Measurements from ENCODE around the gene CCDC124. TPM values are rescaled to one million over a fixed set of nuclear protein-coding genes. Genes with fewer than 3 reads are reported as not detected.

CCDC124 gene
- total and polyA plus RNA-seq, 4 donors = 15.8 to 59.3 (median 32.1) TPM

DNA sequence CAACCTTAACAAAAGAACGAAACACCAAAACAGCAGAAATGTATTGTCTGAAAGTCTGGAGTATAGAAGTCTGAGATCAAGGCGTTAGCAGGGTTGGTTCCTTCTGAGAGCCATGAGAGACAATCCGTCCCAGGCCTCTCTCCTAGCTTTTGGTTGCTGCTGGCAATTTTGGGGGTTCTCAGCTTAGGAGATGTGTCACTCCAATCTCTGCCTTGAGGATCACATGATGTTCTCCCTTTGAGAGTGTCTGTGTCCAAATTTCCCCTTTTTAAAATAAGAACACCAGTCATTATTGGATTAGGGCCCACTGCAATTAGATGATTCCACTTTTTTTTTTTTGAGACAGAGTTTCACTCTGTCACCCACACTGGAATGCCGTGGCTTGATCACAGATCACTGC lies 44.2 kb downstream of the CCDC124 start:
- H3K9ac ChIP-seq (ENCODE audit: low read depth in 1 of 2, low read length in 2 of 2) = no peak overlapping the region
- no peak overlapping the region for H3K27ac ChIP-seq (ENCODE audit: low read depth in 1 of 2, low read length in 2 of 2)
- H3K9me3 ChIP-seq (ENCODE audit: control insufficient read depth in 4 of 4, low read length in 3 of 4) = no peaks in the 10 kb centered on the region
- TF ChIP-seq HNF4A (conservative IDR thresholded peaks at IDR 0.05) = no peak
- TF ChIP-seq, protein P1, sequence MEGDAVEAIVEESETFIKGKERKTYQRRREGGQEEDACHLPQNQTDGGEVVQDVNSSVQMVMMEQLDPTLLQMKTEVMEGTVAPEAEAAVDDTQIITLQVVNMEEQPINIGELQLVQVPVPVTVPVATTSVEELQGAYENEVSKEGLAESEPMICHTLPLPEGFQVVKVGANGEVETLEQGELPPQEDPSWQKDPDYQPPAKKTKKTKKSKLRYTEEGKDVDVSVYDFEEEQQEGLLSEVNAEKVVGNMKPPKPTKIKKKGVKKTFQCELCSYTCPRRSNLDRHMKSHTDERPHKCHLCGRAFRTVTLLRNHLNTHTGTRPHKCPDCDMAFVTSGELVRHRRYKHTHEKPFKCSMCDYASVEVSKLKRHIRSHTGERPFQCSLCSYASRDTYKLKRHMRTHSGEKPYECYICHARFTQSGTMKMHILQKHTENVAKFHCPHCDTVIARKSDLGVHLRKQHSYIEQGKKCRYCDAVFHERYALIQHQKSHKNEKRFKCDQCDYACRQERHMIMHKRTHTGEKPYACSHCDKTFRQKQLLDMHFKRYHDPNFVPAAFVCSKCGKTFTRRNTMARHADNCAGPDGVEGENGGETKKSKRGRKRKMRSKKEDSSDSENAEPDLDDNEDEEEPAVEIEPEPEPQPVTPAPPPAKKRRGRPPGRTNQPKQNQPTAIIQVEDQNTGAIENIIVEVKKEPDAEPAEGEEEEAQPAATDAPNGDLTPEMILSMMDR (IDR thresholded peaks at IDR 0.05; ENCODE audit: low read depth, low read length, missing input control) = no peak
- no peak for TF ChIP-seq TAF1 (conservative IDR thresholded peaks at IDR 0.05)
- no peak for TF ChIP-seq GABPA (IDR thresholded peaks at IDR 0.05 in 1 of 2, conservative IDR thresholded peaks at IDR 0.05 in 1 of 2)
- TF ChIP-seq YY1 (IDR thresholded peaks at IDR 0.05) = no peak
- TF ChIP-seq RAD21 (IDR thresholded peaks at IDR 0.05) = no peak
- no peak for TF ChIP-seq NR2F2 (IDR thresholded peaks at IDR 0.05)
- TF ChIP-seq EGR1 (IDR thresholded peaks at IDR 0.05; ENCODE audit: low read depth in 2 of 2) = no peak
- TF ChIP-seq, protein P2, sequence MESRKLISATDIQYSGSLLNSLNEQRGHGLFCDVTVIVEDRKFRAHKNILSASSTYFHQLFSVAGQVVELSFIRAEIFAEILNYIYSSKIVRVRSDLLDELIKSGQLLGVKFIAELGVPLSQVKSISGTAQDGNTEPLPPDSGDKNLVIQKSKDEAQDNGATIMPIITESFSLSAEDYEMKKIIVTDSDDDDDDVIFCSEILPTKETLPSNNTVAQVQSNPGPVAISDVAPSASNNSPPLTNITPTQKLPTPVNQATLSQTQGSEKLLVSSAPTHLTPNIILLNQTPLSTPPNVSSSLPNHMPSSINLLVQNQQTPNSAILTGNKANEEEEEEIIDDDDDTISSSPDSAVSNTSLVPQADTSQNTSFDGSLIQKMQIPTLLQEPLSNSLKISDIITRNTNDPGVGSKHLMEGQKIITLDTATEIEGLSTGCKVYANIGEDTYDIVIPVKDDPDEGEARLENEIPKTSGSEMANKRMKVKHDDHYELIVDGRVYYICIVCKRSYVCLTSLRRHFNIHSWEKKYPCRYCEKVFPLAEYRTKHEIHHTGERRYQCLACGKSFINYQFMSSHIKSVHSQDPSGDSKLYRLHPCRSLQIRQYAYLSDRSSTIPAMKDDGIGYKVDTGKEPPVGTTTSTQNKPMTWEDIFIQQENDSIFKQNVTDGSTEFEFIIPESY (IDR thresholded peaks at IDR 0.05) = no peak
- TF ChIP-seq, protein P3, sequence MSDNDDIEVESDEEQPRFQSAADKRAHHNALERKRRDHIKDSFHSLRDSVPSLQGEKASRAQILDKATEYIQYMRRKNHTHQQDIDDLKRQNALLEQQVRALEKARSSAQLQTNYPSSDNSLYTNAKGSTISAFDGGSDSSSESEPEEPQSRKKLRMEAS (IDR thresholded peaks at IDR 0.05) = no peak
- TF ChIP-seq, protein P4, sequence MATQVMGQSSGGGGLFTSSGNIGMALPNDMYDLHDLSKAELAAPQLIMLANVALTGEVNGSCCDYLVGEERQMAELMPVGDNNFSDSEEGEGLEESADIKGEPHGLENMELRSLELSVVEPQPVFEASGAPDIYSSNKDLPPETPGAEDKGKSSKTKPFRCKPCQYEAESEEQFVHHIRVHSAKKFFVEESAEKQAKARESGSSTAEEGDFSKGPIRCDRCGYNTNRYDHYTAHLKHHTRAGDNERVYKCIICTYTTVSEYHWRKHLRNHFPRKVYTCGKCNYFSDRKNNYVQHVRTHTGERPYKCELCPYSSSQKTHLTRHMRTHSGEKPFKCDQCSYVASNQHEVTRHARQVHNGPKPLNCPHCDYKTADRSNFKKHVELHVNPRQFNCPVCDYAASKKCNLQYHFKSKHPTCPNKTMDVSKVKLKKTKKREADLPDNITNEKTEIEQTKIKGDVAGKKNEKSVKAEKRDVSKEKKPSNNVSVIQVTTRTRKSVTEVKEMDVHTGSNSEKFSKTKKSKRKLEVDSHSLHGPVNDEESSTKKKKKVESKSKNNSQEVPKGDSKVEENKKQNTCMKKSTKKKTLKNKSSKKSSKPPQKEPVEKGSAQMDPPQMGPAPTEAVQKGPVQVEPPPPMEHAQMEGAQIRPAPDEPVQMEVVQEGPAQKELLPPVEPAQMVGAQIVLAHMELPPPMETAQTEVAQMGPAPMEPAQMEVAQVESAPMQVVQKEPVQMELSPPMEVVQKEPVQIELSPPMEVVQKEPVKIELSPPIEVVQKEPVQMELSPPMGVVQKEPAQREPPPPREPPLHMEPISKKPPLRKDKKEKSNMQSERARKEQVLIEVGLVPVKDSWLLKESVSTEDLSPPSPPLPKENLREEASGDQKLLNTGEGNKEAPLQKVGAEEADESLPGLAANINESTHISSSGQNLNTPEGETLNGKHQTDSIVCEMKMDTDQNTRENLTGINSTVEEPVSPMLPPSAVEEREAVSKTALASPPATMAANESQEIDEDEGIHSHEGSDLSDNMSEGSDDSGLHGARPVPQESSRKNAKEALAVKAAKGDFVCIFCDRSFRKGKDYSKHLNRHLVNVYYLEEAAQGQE (IDR thresholded peaks at IDR 0.05) = no peak
- TF ChIP-seq, protein P5, sequence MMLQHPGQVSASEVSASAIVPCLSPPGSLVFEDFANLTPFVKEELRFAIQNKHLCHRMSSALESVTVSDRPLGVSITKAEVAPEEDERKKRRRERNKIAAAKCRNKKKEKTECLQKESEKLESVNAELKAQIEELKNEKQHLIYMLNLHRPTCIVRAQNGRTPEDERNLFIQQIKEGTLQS (IDR thresholded peaks at IDR 0.05) = no peak
- no peak for TF ChIP-seq FOXA2 (IDR thresholded peaks at IDR 0.05)
- TF ChIP-seq SP1 (IDR thresholded peaks at IDR 0.05) = no peak
- no peaks in the 10 kb centered on the region for H3K36me3 ChIP-seq (ENCODE audit: control insufficient read depth in 4 of 4, insufficient read depth in 3 of 4, low read depth in 1 of 4, low read length in 3 of 4)
- no peak for DNase-seq (ENCODE audit: low spot score)
- WGBS = 84% methylated on average over 4 of the region's 4 CpGs
- no peaks in the 10 kb centered on the region for H3K4me1 ChIP-seq (ENCODE audit: control insufficient read depth in 4 of 4, insufficient read depth in 4 of 4, low read length in 3 of 4)
- H3K27me3 ChIP-seq (ENCODE audit: control insufficient read depth in 4 of 4, insufficient read depth in 4 of 4, low read length in 3 of 4) = peaks cover 0 to 2% (median 0%) of the 10 kb centered on the region in 4 donors
- no peak overlapping the region for H3K4me3 ChIP-seq (ENCODE audit: low read depth in 1 of 3, low read length in 3 of 3)

DNA sequence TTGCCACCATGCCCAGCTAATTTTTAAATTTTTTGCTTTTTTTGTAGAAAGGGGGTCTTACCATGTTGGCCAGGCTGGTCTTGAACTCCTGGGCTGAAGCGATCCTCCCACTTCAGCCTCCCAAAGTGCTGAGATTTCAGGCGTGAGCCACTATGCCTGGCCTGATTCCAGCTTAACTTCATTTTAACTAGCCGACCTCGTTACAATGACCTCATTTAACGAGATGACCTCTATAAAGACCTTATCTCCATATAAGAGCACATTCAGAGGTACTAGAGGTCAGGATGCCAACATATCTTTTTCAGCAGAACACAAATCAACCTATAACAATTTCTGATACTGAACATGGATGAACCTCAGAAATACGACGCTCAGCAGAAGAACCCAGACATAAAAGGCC lies 44.7 kb downstream of the CCDC124 start:
- WGBS = 78% methylated on average over 7 of the region's 7 CpGs
- no peak overlapping the region for H3K4me3 ChIP-seq (ENCODE audit: low read depth in 1 of 3, low read length in 3 of 3)
- TF ChIP-seq, protein P2 (IDR thresholded peaks at IDR 0.05) = no peak
- TF ChIP-seq TAF1 (conservative IDR thresholded peaks at IDR 0.05) = no peak
- no peak for TF ChIP-seq HNF4G (IDR thresholded peaks at IDR 0.05)
- TF ChIP-seq FOXA2 (IDR thresholded peaks at IDR 0.05) = no peak
- TF ChIP-seq, protein P3 (IDR thresholded peaks at IDR 0.05) = no peak
- no peak for TF ChIP-seq YY1 (IDR thresholded peaks at IDR 0.05)
- TF ChIP-seq, protein P4 (IDR thresholded peaks at IDR 0.05) = no peak
- TF ChIP-seq RAD21 (IDR thresholded peaks at IDR 0.05) = no peak
- no peak for TF ChIP-seq JUND (IDR thresholded peaks at IDR 0.05)
- no peak for TF ChIP-seq SP1 (IDR thresholded peaks at IDR 0.05)

More for the DNA sequence above, 44.7 kb downstream of the CCDC124 start:
- no peak for DNase-seq (ENCODE audit: low spot score)
- Histone ChIP-seq H3K36me3 (ENCODE audit: control insufficient read depth in 4 of 4, insufficient read depth in 3 of 4, low read depth in 1 of 4, low read length in 3 of 4) (no peaks in the 10 kb centered on the region), H3K9me3 (ENCODE audit: control insufficient read depth in 4 of 4, low read length in 3 of 4) (no peaks in the 10 kb centered on the region), H3K9ac (ENCODE audit: low read depth in 1 of 2, low read length in 2 of 2) (no peak overlapping the region), H3K4me1 (ENCODE audit: control insufficient read depth in 4 of 4, insufficient read depth in 4 of 4, low read length in 3 of 4) (no peaks in the 10 kb centered on the region), H3K27me3 (ENCODE audit: control insufficient read depth in 4 of 4, insufficient read depth in 4 of 4, low read length in 3 of 4) (peaks cover 0 to 2% (median 0%) of the 10 kb centered on the region in 4 donors), H3K27ac (ENCODE audit: low read depth in 1 of 2, low read length in 2 of 2) (no peak overlapping the region)

Measured in liver (tissue), 9 donors.